H1 (cell line): ENCODE measurements around the gene CABCOCO1. TPM values are rescaled to one million over a fixed set of nuclear protein-coding genes. Genes with fewer than 3 reads are reported as not detected.
A peak's percentile ranks its signal among the peaks of the same experiment; 100 is the strongest.

Experiments used
- CTCF ChIA-PET: fragments of 300-600 bp; sonication (Branson Sonifier 250); formaldehyde crosslinking; loops from one replicate; lab custom pipeline; 2021; ENCODE audit not compliant: partially characterized antibody; lab: Charles Lee
- POLR2A ChIA-PET: fragments of 300-600 bp; sonication (Branson Sonifier 250); formaldehyde crosslinking; loops from one replicate; lab custom pipeline; 2021; ENCODE audit warnings: inconsistent platforms; ENCODE audit not compliant: partially characterized antibody; lab: Charles Lee
- DNase-seq, 2 experiments: peaks; one replicate each; pipeline versions ENCODE4 v3.0.0 to v3.0.0-alpha.2; 2010 to 2022; ENCODE audit warnings: low spot score in 2 of 2, low read depth in 1 of 2, mixed read lengths in 1 of 2
- FAIRE-seq: peaks from 2 replicates; lab custom pipeline; 2011; peaks lifted over from hg19 to GRCh38; lab: Jason Lieb, UNC
- H2AFZ ChIP-seq: 2 replicates; pipeline ENCODE4 v1.8.1; 2012; ENCODE audit warnings: low read length, inconsistent platforms
- H2AK5ac ChIP-seq: 2 replicates; pipeline ENCODE4 v1.6.1; 2013; ENCODE audit warnings: low read depth, low read length
- H2BK120ac ChIP-seq: replicated peaks from 2 replicates; pipeline ENCODE3; 2013; ENCODE audit warnings: low read depth, low read length, inconsistent platforms
- H2BK12ac ChIP-seq: 2 replicates; pipeline ENCODE4 v1.6.1; 2013; ENCODE audit warnings: low read depth, low read length
- H2BK15ac ChIP-seq: 2 replicates; pipeline ENCODE4 v1.6.1; 2013; ENCODE audit warnings: low read length
- H2BK20ac ChIP-seq: 2 replicates; pipeline ENCODE4 v1.6.1; 2013; ENCODE audit warnings: low read length
- H2BK5ac ChIP-seq: 2 replicates; pipeline ENCODE4 v1.6.1; 2013; ENCODE audit warnings: low read depth, low read length
- H3K14ac ChIP-seq: 2 replicates; pipeline ENCODE4 v1.6.1; 2013; ENCODE audit warnings: inconsistent platforms; ENCODE audit not compliant: insufficient read length
- H3K18ac ChIP-seq: 2 replicates; pipeline ENCODE4 v1.6.1; 2013; ENCODE audit warnings: low read length; ENCODE audit errors: extremely low read depth
- H3K23ac ChIP-seq: 2 replicates; pipeline ENCODE4 v1.6.1; 2013; ENCODE audit warnings: inconsistent platforms; ENCODE audit not compliant: insufficient read length
- H3K23me2 ChIP-seq: 2 replicates; pipeline ENCODE4 v1.6.1; 2013; ENCODE audit warnings: low read depth, low read length
- H3K27ac ChIP-seq: 2 replicates; pipeline ENCODE4 v1.6.1; 2011; ENCODE audit warnings: low read depth, low read length, inconsistent platforms
- H3K27me3 ChIP-seq, 4 experiments: replicated peaks in 1 of 4; 1 replicate in 1 of 4; 2 replicates in 3 of 4; pipeline versions ENCODE4 v1.6.1 to v1.8.1; 2011 to 2013; ENCODE audit warnings: low read length in 3 of 4, mild to moderate bottlenecking in 3 of 4, inconsistent platforms in 2 of 4, mixed read lengths in 2 of 4, moderate library complexity in 1 of 4; ENCODE audit not compliant: control insufficient read depth in 3 of 4, insufficient read depth in 3 of 4; ENCODE audit errors: extremely low read depth in 1 of 4
- H3K36me3 ChIP-seq, 4 experiments: 2 replicates each; pipeline versions ENCODE4 v1.6.1 to v1.8.1; 2011 to 2013; ENCODE audit warnings: mild to moderate bottlenecking in 4 of 4, low read length in 3 of 4, moderate library complexity in 2 of 4, control low read depth in 1 of 4, inconsistent platforms in 1 of 4; ENCODE audit not compliant: insufficient read depth in 4 of 4, control insufficient read depth in 2 of 4
- H3K4ac ChIP-seq: replicated peaks from 2 replicates; pipeline ENCODE3; 2013; ENCODE audit warnings: low read length, low read depth, mixed read lengths, inconsistent platforms; ENCODE audit not compliant: insufficient read length
- H3K4me1 ChIP-seq, 4 experiments: replicated peaks in 1 of 4; 1 replicate in 1 of 4; 2 replicates in 3 of 4; pipeline versions ENCODE4 v1.6.1 to v1.8.1; 2011 to 2013; ENCODE audit warnings: low read length in 3 of 4, inconsistent platforms in 2 of 4, mixed read lengths in 1 of 4; ENCODE audit not compliant: insufficient read depth in 4 of 4, control insufficient read depth in 3 of 4
- H3K4me2 ChIP-seq, 2 experiments: 2 replicates each; pipeline versions ENCODE4 v1.6.1 to v1.8.1; 2011 to 2013; ENCODE audit warnings: low read depth in 2 of 2, low read length in 2 of 2, control low read depth in 1 of 2, inconsistent platforms in 1 of 2, mild to moderate bottlenecking in 1 of 2; ENCODE audit not compliant: insufficient read depth in 1 of 2
- H3K4me3 ChIP-seq, 4 experiments: fragments of 200-600, 300-600 bp in 1 of 4; sonication (generic), shearing (Covaris generic), sonication (Bioruptor Twin) in 1 of 4; 2 replicates each; pipeline versions ENCODE4 v1.5.1 to v1.8.1; 2011 to 2016; ENCODE audit warnings: low read length in 4 of 4, low read depth in 3 of 4, control low read depth in 2 of 4, inconsistent platforms in 2 of 4, mild to moderate bottlenecking in 2 of 4, mixed read lengths in 1 of 4, moderate library complexity in 1 of 4; ENCODE audit not compliant: insufficient read depth in 2 of 4; ENCODE audit errors: extremely low read depth in 1 of 4
- H3K56ac ChIP-seq: replicated peaks from 2 replicates; pipeline ENCODE3; 2013; ENCODE audit warnings: low read depth, mild to moderate bottlenecking, mixed read lengths, low read length, inconsistent platforms; ENCODE audit not compliant: insufficient read length
- H3K79me1 ChIP-seq: 2 replicates; pipeline ENCODE4 v1.6.1; 2013; ENCODE audit warnings: low read depth, low read length, control low read depth
- H3K79me2 ChIP-seq, 2 experiments: 2 replicates each; pipeline versions ENCODE4 v1.6.1 to v1.8.1; 2012 to 2013; ENCODE audit warnings: low read length in 2 of 2, mild to moderate bottlenecking in 2 of 2, inconsistent platforms in 1 of 2; ENCODE audit not compliant: insufficient read depth in 2 of 2, control insufficient read depth in 1 of 2
- H3K9ac ChIP-seq, 4 experiments: replicated peaks in 1 of 4; 1 replicate in 1 of 4; 2 replicates in 3 of 4; pipeline versions ENCODE4 v1.6.1 to v1.8.1; 2011 to 2013; ENCODE audit warnings: low read depth in 3 of 4, low read length in 3 of 4, control low read depth in 2 of 4, mild to moderate bottlenecking in 2 of 4, moderate library complexity in 2 of 4, inconsistent platforms in 1 of 4; ENCODE audit errors: extremely low read depth in 1 of 4
- H3K9me3 ChIP-seq, 2 experiments: 2 replicates each; pipeline versions ENCODE4 v1.6.1 to v1.8.1; 2012 to 2013; ENCODE audit warnings: mild to moderate bottlenecking in 2 of 2, moderate library complexity in 2 of 2, control low read depth in 1 of 2, inconsistent platforms in 1 of 2, low read depth in 1 of 2, low read length in 1 of 2, mixed read lengths in 1 of 2; ENCODE audit not compliant: insufficient read depth in 2 of 2
- H4K20me1 ChIP-seq, 2 experiments: replicated peaks in 1 of 2; 2 replicates each; pipeline versions ENCODE3 to v1.8.1; 2011 to 2013; ENCODE audit warnings: inconsistent platforms in 2 of 2, low read length in 2 of 2, mild to moderate bottlenecking in 1 of 2; ENCODE audit not compliant: insufficient read depth in 2 of 2, control insufficient read depth in 1 of 2
- H4K5ac ChIP-seq: 2 replicates; pipeline ENCODE4 v1.6.1; 2013; ENCODE audit warnings: low read length, low read depth, mixed read lengths, inconsistent platforms; ENCODE audit not compliant: insufficient read length
- H4K8ac ChIP-seq: 2 replicates; pipeline ENCODE4 v1.8.0; 2013; ENCODE audit warnings: mild to moderate bottlenecking, moderate library complexity, low read length, inconsistent platforms; ENCODE audit not compliant: insufficient read depth; ENCODE audit errors: extremely low read depth
- H4K91ac ChIP-seq: replicated peaks from 2 replicates; pipeline ENCODE3; 2013; ENCODE audit warnings: low read length, mixed read lengths, inconsistent platforms; ENCODE audit not compliant: insufficient read length
- CTCF ChIP-seq, 3 experiments: IDR thresholded peaks; 1 replicate in 2 of 3; 2 replicates in 1 of 3; pipeline versions ENCODE4 v1.5.1 to v1.6.1; 2011; ENCODE audit warnings: low read length in 3 of 3, mild to moderate bottlenecking in 3 of 3, inconsistent platforms in 2 of 3, low read depth in 1 of 3, moderate library complexity in 1 of 3; ENCODE audit not compliant: insufficient read depth in 1 of 3; ENCODE audit errors: control extremely low read depth in 1 of 3
- RAD21 ChIP-seq, 2 experiments: IDR thresholded peaks in 1 of 2; conservative IDR thresholded peaks in 1 of 2; 2 replicates each; pipeline ENCODE4 v1.6.1; 2011; ENCODE audit warnings: low read depth in 2 of 2, low read length in 2 of 2, improper control_type of control experiment in 1 of 2, inconsistent platforms in 1 of 2, mild to moderate bottlenecking in 1 of 2, moderate library complexity in 1 of 2
- SP1 ChIP-seq: IDR thresholded peaks from 2 replicates; pipeline ENCODE4 v1.6.1; 2011; ENCODE audit warnings: low read depth, low read length
- WGBS, 2 experiments: shearing (Covaris generic) in 1 of 2; methylation state at CpG; one replicate each; pipeline versions ENCODE4 v1.1.6 to v1.1.7; 2013 to 2015; ENCODE audit warnings: low lambda C conversion rate in 2 of 2, mixed read lengths in 2 of 2, inconsistent platforms in 1 of 2, low coverage in 1 of 2, missing lambda C conversion rate in 1 of 2; ENCODE audit not compliant: insufficient replicate concordance in 2 of 2, insufficient coverage in 1 of 2, insufficient read length in 1 of 2; ENCODE audit errors: extremely low coverage in 1 of 2, missing lambda C conversion rate in 1 of 2; 5-methylcytosine and 5-hydroxymethylcytosine counted together
- polyA plus RNA-seq, 7 experiments: library from polyadenylated mRNA; depleted of rRNA in 3 of 7; stranded (reverse) in 5 of 7; unstranded in 2 of 7; fragments of >200 nt in 5 of 7; fragments of 200-250 nt in 2 of 7; gene quantifications; 1 replicate in 5 of 7; 2 replicates in 1 of 7; 4 replicates in 1 of 7; pipeline versions ENCODE4 v1.2.1 to v1.2.3, GENCODE V29; 2011 to 2013; ENCODE audit warnings: missing spikeins in 2 of 7, mixed read lengths in 2 of 7
- total RNA-seq: library from RNA; stranded (reverse); fragmentation: NEBNext Ultra II Directional; extraction: Animal tissue kit (Norgen Biotek cat#: 25700); gene quantifications from 2 replicates; pipeline ENCODE4 v1.2.1, GENCODE V29; 2021

CABCOCO1 gene
- total and polyA plus RNA-seq, 2 of the 8 experiments (the other 6 are each of a cell fraction or from before 2014, with no cell fraction given) = not detected

- Histone ChIP-seq H3K9ac (no peak overlapping the region), H3K4me3 (no peak overlapping the region), H3K18ac (no peak overlapping the region), H3K36me3 (no peaks in the 10 kb centered on the region), H2BK5ac (no peak overlapping the region), H4K8ac (no peak overlapping the region), H4K20me1 (no peaks in the 10 kb centered on the region), H2BK15ac (no peak overlapping the region), H4K91ac (no peak overlapping the region), H3K23me2 (no peaks in the 10 kb centered on the region), H3K4me2 (no peak overlapping the region), H3K14ac (no peak overlapping the region), H3K9me3 (0 out of 4 replicates have a peak, but pooled peaks cover 0 to 4% of the 10 kb centered on the region in 2 experiments), H3K79me2 (no peaks in the 10 kb centered on the region), H3K27ac (no peak overlapping the region), H3K27me3 (no peaks in the 10 kb centered on the region), H3K56ac (no peak overlapping the region), H3K4ac (no peak overlapping the region), H4K5ac (no peak overlapping the region), H2BK120ac (no peak overlapping the region), H3K79me1 (no peaks in the 10 kb centered on the region), H2AFZ (no peak overlapping the region), H2BK20ac (no peak overlapping the region), H3K4me1 (no peaks in the 10 kb centered on the region), H2AK5ac (no peak overlapping the region), H2BK12ac (no peak overlapping the region), H3K23ac (no peak overlapping the region)
- WGBS, 2 experiments = 88% methylated on average over 1 of the region's 1 CpG; no CpG with 5 or more reads in 1 of the 2 experiments
- FAIRE-seq (no peak), DNase-seq (no peak)
- TF ChIP-seq CTCF (IDR thresholded peaks at IDR 0.05; ENCODE audit: control extremely low read depth in 1 of 3, insufficient read depth in 1 of 3, low read depth in 1 of 3, low read length in 3 of 3) = peak in 2 of 3 experiments; percentile 36 to 60; a peak in 3 of 4 replicates
- TF ChIP-seq RAD21 (IDR thresholded peaks at IDR 0.05 in 1 of 2, conservative IDR thresholded peaks at IDR 0.05 in 1 of 2; ENCODE audit: low read depth in 2 of 2, low read length in 2 of 2) = peak; percentile 33 to 42; a peak in 3 of 4 replicates
- TF ChIP-seq SP1 = no peak
- ChIA-PET POLR2A (no interaction called here), CTCF (interaction anchor here (0.8 to 10.3 kb wide), 13 partner anchors 9 to 554 kb away, joined by 3 to 120 read pairs (median 3); no protein-coding TSS in a partner anchor)
These were observed 81.7 kb downstream of the CABCOCO1 start for GRCh38 chr10:61744469-61744868.
